ENCODE measurements around the gene TGM3.

- TF ChIP-seq CTCF (IDR thresholded peaks at IDR 0.05) (no peak), POLR2A (IDR thresholded peaks at IDR 0.05) (no peak), EP300 (IDR thresholded peaks at IDR 0.05) (no peak)
These were observed 3.5 kb downstream of the TGM3 start for GRCh38 chr20:2299301-2299700.
